Limb (tissue), 2 donors: ENCODE results near the gene ZNF668.
"Not testable (repeated sequence)": the region's sequence is repeated elsewhere in the genome, so short reads cannot be mapped to it uniquely, and the experiment has no call there.

Experiments used
- DNase-seq, 2 donors: peaks; one replicate each; pipeline ENCODE4 v3.0.0-alpha.2; 2016; ENCODE audit errors: extremely low spot score in 2 of 2

ZNF668 gene

GRCh38 chr16:31013292-31013691, 60.7 kb downstream of the ZNF668 start:
- not testable (repeated sequence) for DNase-seq

GRCh38 chr16:31011815-31012214, 62.2 kb downstream of the ZNF668 start:
- DNase-seq = not testable (repeated sequence)
